Large intestine (tissue), 3 donors: ENCODE data around the gene RPP25L. TPM values are rescaled to one million over a fixed set of nuclear protein-coding genes. Genes with fewer than 3 reads are reported as not detected.

Source experiments
- DNase-seq, 2 donors: peaks; one replicate each; pipeline versions ENCODE4 v3.0.0 to v3.0.0-alpha.2; 2013
- H3K27ac ChIP-seq: one replicate; pipeline ENCODE4 v1.5.1; 2013; ENCODE audit warnings: low read length
- H3K27me3 ChIP-seq: 2 replicates; pipeline ENCODE4 v1.6.1; 2013; ENCODE audit warnings: low read length; ENCODE audit not compliant: control insufficient read depth, insufficient read depth
- H3K36me3 ChIP-seq: 2 replicates; pipeline ENCODE4 v1.6.1; 2013; ENCODE audit warnings: low read length; ENCODE audit not compliant: control insufficient read depth, insufficient read depth
- H3K4me1 ChIP-seq: one replicate; pipeline ENCODE4 v1.6.1; 2013; ENCODE audit warnings: low read length; ENCODE audit not compliant: control insufficient read depth, insufficient read depth
- H3K4me3 ChIP-seq: one replicate; pipeline ENCODE4 v1.5.1; 2013; ENCODE audit warnings: low read length
- H3K9me3 ChIP-seq: one replicate; pipeline ENCODE4 v1.6.1; 2013; ENCODE audit warnings: mild to moderate bottlenecking, low read depth, low read length, moderate library complexity; ENCODE audit not compliant: control insufficient read depth
- WGBS: methylation state at CpG from one replicate; pipeline ENCODE4 v1.1.5; 2013; ENCODE audit warnings: low lambda C conversion rate; ENCODE audit not compliant: insufficient coverage; 5-methylcytosine and 5-hydroxymethylcytosine counted together
- polyA plus RNA-seq: library from polyadenylated mRNA; unstranded; fragments of 120-200 nt; gene quantifications from one replicate; pipeline ENCODE4 v1.2.1, GENCODE V29; 2013

RPP25L gene
- polyA plus RNA-seq, 1 donor: 34.8 TPM

GRCh38 chr9:34652602-34653000 is 40.7 kb upstream of the RPP25L start:
- Histone ChIP-seq H3K9me3 (no peaks in the 10 kb centered on the region), H3K27ac (peak overlapping the region; percentile 75), H3K4me1 (peaks cover 48% of the 10 kb centered on the region), H3K27me3 (no peaks in the 10 kb centered on the region), H3K4me3 (peak overlapping the region; percentile 36), H3K36me3 (peaks cover 29% of the 10 kb centered on the region)
- 63% methylated on average over 2 of the region's 5 CpGs for WGBS
- DNase-seq: peak in 1 of 2 donors; percentile 37

- Histone ChIP-seq H3K36me3 (peaks cover 27% of the 10 kb centered on the region), H3K4me3 (peak within 1 kb of the TSS; percentile 36), H3K4me1 (peaks cover 52% of the 10 kb centered on the region), H3K27me3 (no peaks in the 10 kb centered on the region), H3K9me3 (no peaks in the 10 kb centered on the region), H3K27ac (peak within 1 kb of the TSS; percentile 75)
- WGBS: no CpG with 5 or more reads among the region's 24 CpGs
- peak; percentile 93 to 97 for DNase-seq
These were observed 40.1 kb upstream of the RPP25L start, which contains the start of gene IL11RA for GRCh38 chr9:34651876-34652601. TSS of gene IL11RA (plus strand) at chr9:34652185. CDS start at chr9:34655218, 3,033 bp downstream.

GRCh38 chr9:34651321-34651720 is 39.4 kb upstream of the RPP25L start:
- H3K27ac ChIP-seq: peak overlapping the region; percentile 75
- WGBS: no CpG with 5 or more reads among the region's 4 CpGs
- H3K36me3 ChIP-seq: peaks cover 22% of the 10 kb centered on the region
- peaks cover 52% of the 10 kb centered on the region for H3K4me1 ChIP-seq
- no peaks in the 10 kb centered on the region for H3K27me3 ChIP-seq
- peak overlapping the region; percentile 36 for H3K4me3 ChIP-seq
- H3K9me3 ChIP-seq: no peaks in the 10 kb centered on the region
- DNase-seq: peak in 1 of 2 donors; percentile 66

- Histone ChIP-seq H3K27ac (peak overlapping the region; percentile 75), H3K36me3 (peaks cover 22% of the 10 kb centered on the region), H3K4me1 (peaks cover 57% of the 10 kb centered on the region), H3K4me3 (no peak overlapping the region), H3K27me3 (no peaks in the 10 kb centered on the region), H3K9me3 (no peaks in the 10 kb centered on the region)
- no peak for DNase-seq
- WGBS: no CpG with 5 or more reads among the region's 5 CpGs
These were observed 38.9 kb upstream of the RPP25L start for GRCh38 chr9:34650816-34651215.

GRCh38 chr9:34648673-34649072 is 36.8 kb upstream of the RPP25L start:
- H3K4me1 ChIP-seq: peaks cover 62% of the 10 kb centered on the region
- no peak for DNase-seq
- H3K27ac ChIP-seq: no peak overlapping the region
- H3K27me3 ChIP-seq: no peaks in the 10 kb centered on the region
- peaks cover 22% of the 10 kb centered on the region for H3K36me3 ChIP-seq
- WGBS: no CpG with 5 or more reads among the region's 8 CpGs
- no peak overlapping the region for H3K4me3 ChIP-seq
- no peaks in the 10 kb centered on the region for H3K9me3 ChIP-seq

- peak overlapping the region; percentile 84 for H3K4me3 ChIP-seq
- H3K36me3 ChIP-seq: peaks cover 22% of the 10 kb centered on the region
- peak overlapping the region; percentile 91 for H3K27ac ChIP-seq
- no peaks in the 10 kb centered on the region for H3K9me3 ChIP-seq
- peak in 1 of 2 donors; percentile 73 for DNase-seq
- H3K4me1 ChIP-seq: peaks cover 51% of the 10 kb centered on the region
- WGBS: no CpG with 5 or more reads among the region's 10 CpGs
- no peaks in the 10 kb centered on the region for H3K27me3 ChIP-seq
These were observed 35.8 kb upstream of the RPP25L start for GRCh38 chr9:34647651-34648050.

GRCh38 chr9:34647084-34647403 is 35.1 kb upstream of the RPP25L start:
- H3K9me3 ChIP-seq: no peaks in the 10 kb centered on the region
- no peak for DNase-seq
- H3K4me3 ChIP-seq: peak overlapping the region; percentile 84
- WGBS: no CpG with 5 or more reads among the region's 8 CpGs
- peaks cover 22% of the 10 kb centered on the region for H3K36me3 ChIP-seq
- H3K27ac ChIP-seq: peak overlapping the region; percentile 91
- H3K4me1 ChIP-seq: peaks cover 46% of the 10 kb centered on the region
- H3K27me3 ChIP-seq: no peaks in the 10 kb centered on the region

- H3K4me3 ChIP-seq: peak within 1 kb of the TSS; percentile 84
- no peaks in the 10 kb centered on the region for H3K9me3 ChIP-seq
- WGBS: no CpG with 5 or more reads among the region's 43 CpGs
- no peaks in the 10 kb centered on the region for H3K27me3 ChIP-seq
- H3K36me3 ChIP-seq: peaks cover 22% of the 10 kb centered on the region
- peak within 1 kb of the TSS; percentile 91 for H3K27ac ChIP-seq
- H3K4me1 ChIP-seq: peaks cover 41% of the 10 kb centered on the region
- DNase-seq: peak; percentile 90 to 97
These were observed 34.5 kb upstream of the RPP25L start, which contains the start of gene GALT for GRCh38 chr9:34646211-34647083. TSS of gene GALT (plus strand) at chr9:34646675. CDS start at chr9:34646705, 30 bp downstream.

- Histone ChIP-seq H3K9me3 (no peaks in the 10 kb centered on the region), H3K36me3 (peaks cover 17% of the 10 kb centered on the region), H3K27ac (peak overlapping the region; percentile 33), H3K4me3 (no peak overlapping the region), H3K4me1 (peaks cover 35% of the 10 kb centered on the region), H3K27me3 (no peaks in the 10 kb centered on the region)
- peak; percentile 81 to 87 for DNase-seq
These were observed 32.9 kb upstream of the RPP25L start for GRCh38 chr9:34644766-34645314.

GRCh38 chr9:34642679-34643078 is 30.8 kb upstream of the RPP25L start:
- no peak overlapping the region for H3K4me3 ChIP-seq
- H3K27me3 ChIP-seq: no peaks in the 10 kb centered on the region
- no peaks in the 10 kb centered on the region for H3K36me3 ChIP-seq
- WGBS: no CpG with 5 or more reads among the region's 1 CpG
- no peaks in the 10 kb centered on the region for H3K9me3 ChIP-seq
- H3K4me1 ChIP-seq: peaks cover 29% of the 10 kb centered on the region
- no peak for DNase-seq
- no peak overlapping the region for H3K27ac ChIP-seq
